Fibroblast of villous mesenchyme (primary cell): Measurements from ENCODE around the gene PLK4. TPM values are rescaled to one million over a fixed set of nuclear protein-coding genes. Genes with fewer than 3 reads are reported as not detected.
"Not testable (repeated sequence)": the region's sequence is repeated elsewhere in the genome, so short reads cannot be mapped to it uniquely, and the experiment has no call there.

ENCODE experiments used
- DNase-seq: peaks from one replicate; pipeline ENCODE4 v3.0.0-alpha.2; 2010; ENCODE audit warnings: low read depth
- H3K4me3 ChIP-seq: 2 replicates; pipeline ENCODE4 v1.5.1; 2011; ENCODE audit warnings: low read depth, mild to moderate bottlenecking, low read length
- CTCF ChIP-seq: IDR thresholded peaks from 2 replicates; pipeline ENCODE4 v1.5.1; 2012; ENCODE audit warnings: low read depth, mild to moderate bottlenecking, low read length; ENCODE audit not compliant: insufficient read depth
- small RNA-seq: library from RNA; depleted of rRNA; stranded (forward); fragments of <200 nt; gene quantifications from one replicate; pipeline ENCODE3, GENCODE V24; 2012
- total RNA-seq: library from RNA; depleted of rRNA; stranded (reverse); fragments of >200 nt; gene quantifications from 2 replicates; pipeline ENCODE4 v1.2.3, GENCODE V29; 2012

The PLK4 gene
- total RNA-seq, 1 donor, result 11.7 TPM

GRCh38 chr4:127930175-127930574 lies 49.5 kb downstream of the PLK4 start:
- no peak overlapping the region for H3K4me3 ChIP-seq
- TF ChIP-seq CTCF, result no peak

GRCh38 chr4:127931836-127932235 lies 51.1 kb downstream of the PLK4 start:
- peak; percentile 11 for DNase-seq
- H3K4me3 ChIP-seq, result not testable (repeated sequence)

More at GRCh38 chr4:127930175-127930574, 49.5 kb downstream of the PLK4 start:
- DNase-seq, result no peak

GRCh38 chr4:127936974-127937373 lies 56.3 kb downstream of the PLK4 start:
- no peak for TF ChIP-seq CTCF
- H3K4me3 ChIP-seq, result no peak overlapping the region
- peak; percentile 24 for DNase-seq

Small RNA genes within 50 kb of the gene (small RNA-seq; reads per million reads assigned to genes)
- gene RNU6-583P, result not detected

Other genes with a start within 250 kb of the PLK4 start
- 7.4 and 13.0 TPM in 2 replicates for gene INTU, start 247.9 kb upstream of the PLK4 start, total RNA-seq
- not detected in 2 replicates for gene SLC25A31, start 150.5 kb upstream of the PLK4 start, total RNA-seq
- 2.3 and 6.5 TPM in 2 replicates for gene HSPA4L, start 98.6 kb upstream of the PLK4 start, total RNA-seq
- gene MFSD8, start 84.3 kb downstream of the PLK4 start, total RNA-seq, result 21.6 and 28.1 TPM in 2 replicates
- 5.5 and 8.6 TPM in 2 replicates for gene ABHD18, start 84.5 kb downstream of the PLK4 start, total RNA-seq
- 22.5 and 25.5 TPM in 2 replicates for gene LARP1B, start 180.4 kb downstream of the PLK4 start, total RNA-seq